HCT116 (cell line): ENCODE data around the gene FRMD4A.

Experiments used
- POLR2AphosphoS5 ChIP-seq: IDR thresholded peaks from 2 replicates; pipeline ENCODE4 v1.6.1; 2011; ENCODE audit warnings: mild to moderate bottlenecking, low read depth, low read length, moderate library complexity
- RAD21 ChIP-seq: IDR thresholded peaks from 2 replicates; pipeline ENCODE4 v1.6.1; 2012; ENCODE audit warnings: low read depth, mild to moderate bottlenecking

DNA sequence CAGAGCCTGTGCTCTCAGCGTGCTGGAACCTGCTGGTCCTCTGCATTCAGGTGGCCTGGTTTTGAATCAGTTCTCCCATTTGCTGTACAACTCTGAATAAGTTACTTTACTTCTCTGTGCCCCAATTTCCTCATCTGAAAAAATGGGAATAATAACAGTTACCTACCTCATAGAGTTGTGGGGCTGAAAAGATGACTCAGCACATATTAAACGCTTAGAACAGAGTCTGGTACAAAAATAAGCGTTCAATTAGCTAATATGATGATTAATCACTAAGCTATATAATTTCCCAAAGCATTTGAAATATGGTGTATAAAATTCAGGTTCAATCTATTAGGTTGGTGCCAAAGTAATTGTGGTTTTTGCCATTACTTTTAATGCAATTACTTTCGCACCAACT, 484.8 kb downstream of the FRMD4A start:
- no peak for TF ChIP-seq RAD21
- TF ChIP-seq POLR2AphosphoS5: no peak
